WERI-Rb-1 (cell line): ENCODE results near the gene SLC35C1.
"Not testable (repeated sequence)": the region's sequence is repeated elsewhere in the genome, so short reads cannot be mapped to it uniquely, and the experiment has no call there.

Experiments used
- DNase-seq: peaks from one replicate; pipeline ENCODE4 v3.0.0-alpha.2; 2020
- H3K27ac ChIP-seq: fragments of 250-450 bp; sonication (Bioruptor Pico); 2 replicates; pipeline ENCODE4 v1.5.1; 2020; ENCODE audit warnings: mild to moderate bottlenecking, moderate library complexity
- H3K27me3 ChIP-seq: fragments of 250-450 bp; sonication (Bioruptor Pico); 2 replicates; pipeline ENCODE4 v1.5.1; 2021; ENCODE audit warnings: mild to moderate bottlenecking, low read depth, moderate library complexity; ENCODE audit not compliant: insufficient read depth, severe bottlenecking
- H3K36me3 ChIP-seq: fragments of 250-450 bp; sonication (Bioruptor Pico); 2 replicates; pipeline ENCODE4 v1.5.1; 2020; ENCODE audit warnings: mild to moderate bottlenecking, moderate library complexity
- H3K4me3 ChIP-seq: 2 replicates; pipeline ENCODE4 v1.5.1; 2011; ENCODE audit warnings: low read depth, mild to moderate bottlenecking, control low read depth, low read length
- H3K9me3 ChIP-seq: fragments of 250-450 bp; sonication (Bioruptor Pico); 2 replicates; pipeline ENCODE4 v1.5.1; 2021; ENCODE audit warnings: mild to moderate bottlenecking, moderate library complexity; ENCODE audit not compliant: severe bottlenecking
- TF ChIP-seq, protein P1 (sequence below): IDR thresholded peaks from 2 replicates; pipeline ENCODE4 v1.5.1; 2011; ENCODE audit warnings: low read depth, mild to moderate bottlenecking, control low read depth, inconsistent platforms, low read length

Gene SLC35C1

DNA sequence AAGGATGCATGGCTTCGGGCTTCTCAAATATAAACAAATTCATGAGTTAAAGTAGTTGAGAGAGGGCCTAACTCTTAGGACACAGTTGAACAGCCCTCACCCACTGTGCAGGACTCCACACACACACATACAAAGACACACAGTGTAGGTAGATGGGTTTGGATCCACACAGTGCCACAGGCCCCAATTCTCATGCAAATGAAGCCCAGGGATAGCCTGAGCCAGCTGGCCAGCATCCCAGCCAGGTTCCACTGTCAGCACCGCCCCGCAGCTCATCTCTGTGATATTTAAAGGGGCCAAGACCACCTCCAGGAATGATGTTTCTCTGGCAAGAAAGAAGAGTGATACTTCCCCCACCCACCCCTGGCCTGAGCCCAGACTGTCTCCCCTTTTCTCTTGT lies 11.7 kb downstream of the SLC35C1 start:
- H3K27ac ChIP-seq, result no peak overlapping the region
- H3K9me3 ChIP-seq, result no peaks in the 10 kb centered on the region
- H3K4me3 ChIP-seq, result no peak overlapping the region
- peaks cover under 1% of the 10 kb centered on the region; the same call in 1 of the 2 replicates for H3K36me3 ChIP-seq
- DNase-seq, result no peak
- TF ChIP-seq, protein P1, sequence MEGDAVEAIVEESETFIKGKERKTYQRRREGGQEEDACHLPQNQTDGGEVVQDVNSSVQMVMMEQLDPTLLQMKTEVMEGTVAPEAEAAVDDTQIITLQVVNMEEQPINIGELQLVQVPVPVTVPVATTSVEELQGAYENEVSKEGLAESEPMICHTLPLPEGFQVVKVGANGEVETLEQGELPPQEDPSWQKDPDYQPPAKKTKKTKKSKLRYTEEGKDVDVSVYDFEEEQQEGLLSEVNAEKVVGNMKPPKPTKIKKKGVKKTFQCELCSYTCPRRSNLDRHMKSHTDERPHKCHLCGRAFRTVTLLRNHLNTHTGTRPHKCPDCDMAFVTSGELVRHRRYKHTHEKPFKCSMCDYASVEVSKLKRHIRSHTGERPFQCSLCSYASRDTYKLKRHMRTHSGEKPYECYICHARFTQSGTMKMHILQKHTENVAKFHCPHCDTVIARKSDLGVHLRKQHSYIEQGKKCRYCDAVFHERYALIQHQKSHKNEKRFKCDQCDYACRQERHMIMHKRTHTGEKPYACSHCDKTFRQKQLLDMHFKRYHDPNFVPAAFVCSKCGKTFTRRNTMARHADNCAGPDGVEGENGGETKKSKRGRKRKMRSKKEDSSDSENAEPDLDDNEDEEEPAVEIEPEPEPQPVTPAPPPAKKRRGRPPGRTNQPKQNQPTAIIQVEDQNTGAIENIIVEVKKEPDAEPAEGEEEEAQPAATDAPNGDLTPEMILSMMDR, result no peak
- H3K27me3 ChIP-seq, result no peaks in the 10 kb centered on the region

DNA sequence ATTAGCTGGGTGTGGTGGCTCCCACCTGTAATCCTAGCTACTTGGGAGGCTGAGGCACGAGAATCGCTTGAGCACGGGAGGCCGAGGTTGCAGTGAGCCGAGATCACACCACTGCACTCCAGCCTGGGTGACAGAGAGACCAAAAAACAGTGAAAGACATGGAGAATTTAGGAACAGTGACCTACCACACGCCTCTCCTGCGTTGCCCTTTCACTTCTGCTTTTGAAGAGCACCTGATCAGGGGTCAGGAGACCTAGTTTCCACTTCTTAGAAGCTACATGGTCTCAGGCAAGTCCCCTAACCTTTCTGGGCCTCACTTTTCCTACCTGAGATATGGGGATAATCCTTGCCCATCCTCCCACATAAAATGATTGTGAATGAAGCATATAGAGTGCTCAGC lies 12.2 kb downstream of the SLC35C1 start:
- no peak overlapping the region for H3K4me3 ChIP-seq
- H3K36me3 ChIP-seq, result no peaks in the 10 kb centered on the region
- H3K27me3 ChIP-seq, result no peaks in the 10 kb centered on the region
- TF ChIP-seq, protein P1, result no peak
- no peak for DNase-seq
- H3K9me3 ChIP-seq, result no peaks in the 10 kb centered on the region
- H3K27ac ChIP-seq, result no peak overlapping the region

DNA sequence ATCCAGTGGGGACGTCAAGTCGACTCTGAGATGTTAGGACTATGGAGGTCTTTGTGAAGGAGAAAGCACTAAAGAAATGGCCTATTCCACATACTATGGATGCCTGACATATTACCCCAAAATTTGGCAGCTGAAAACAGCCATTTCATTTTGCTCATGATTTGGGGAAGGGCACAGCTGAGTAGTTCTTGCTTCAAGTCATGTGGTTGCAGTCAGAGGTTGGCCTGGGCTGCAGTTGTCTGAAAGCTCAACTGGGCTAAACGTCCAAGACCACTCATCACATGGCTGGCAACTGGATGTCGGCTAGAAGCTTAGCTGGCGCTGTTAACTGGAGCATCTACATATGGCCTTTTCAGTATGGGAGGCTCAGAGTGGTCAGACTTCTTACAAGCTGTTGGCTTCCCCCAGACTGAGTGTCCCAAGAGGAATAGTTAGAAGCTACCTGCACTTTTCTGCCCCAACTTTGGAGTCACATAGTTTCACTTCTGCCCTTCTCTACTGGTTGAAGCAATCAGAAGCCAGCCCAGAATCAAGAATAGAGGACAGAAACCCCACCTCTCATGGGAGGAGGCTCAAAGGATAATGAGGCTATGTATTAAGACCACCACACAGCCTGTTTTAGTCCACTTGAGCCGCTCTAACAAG lies 14.1 kb downstream of the SLC35C1 start:
- Histone ChIP-seq H3K9me3 (no peaks in the 10 kb centered on the region), H3K36me3 (no peaks in the 10 kb centered on the region), H3K4me3 (no peak overlapping the region), H3K27ac (no peak overlapping the region), H3K27me3 (no peaks in the 10 kb centered on the region)
- TF ChIP-seq, protein P1, result no peak
- DNase-seq, result no peak

DNA sequence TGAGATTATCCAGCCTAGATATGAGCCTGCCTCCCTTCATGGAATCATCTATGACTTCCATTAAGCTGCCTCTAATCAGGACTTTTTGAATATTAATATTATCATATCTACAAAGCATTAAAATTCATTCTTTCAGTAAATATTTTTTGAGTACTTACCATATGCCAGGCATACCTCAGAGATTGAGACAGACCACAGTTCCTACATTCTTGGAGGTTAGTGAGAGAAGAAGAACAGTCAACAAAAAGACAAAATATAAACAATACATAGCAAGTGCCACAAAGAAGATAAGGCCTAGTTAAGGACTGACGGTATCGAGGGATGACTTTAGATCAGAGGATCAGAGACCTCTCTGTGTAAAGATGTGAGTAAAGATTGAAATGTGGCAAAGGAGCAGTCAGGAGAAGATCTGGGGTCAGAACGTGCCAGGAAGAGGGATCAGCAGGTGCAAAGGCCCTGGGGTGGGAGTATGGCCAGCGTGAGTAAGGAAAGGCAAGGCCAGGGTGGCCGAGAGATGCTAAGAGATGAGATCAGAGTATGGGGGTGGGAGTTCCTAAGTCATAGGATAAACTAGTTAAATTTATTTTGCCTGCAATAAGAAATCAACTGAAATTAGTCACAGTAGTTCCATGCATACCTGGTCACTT lies 15.4 kb downstream of the SLC35C1 start:
- Histone ChIP-seq H3K9me3 (no peaks in the 10 kb centered on the region), H3K4me3 (no peak overlapping the region), H3K27ac (no peak overlapping the region), H3K36me3 (no peaks in the 10 kb centered on the region), H3K27me3 (no peaks in the 10 kb centered on the region)
- TF ChIP-seq, protein P1, result no peak
- no peak for DNase-seq

DNA sequence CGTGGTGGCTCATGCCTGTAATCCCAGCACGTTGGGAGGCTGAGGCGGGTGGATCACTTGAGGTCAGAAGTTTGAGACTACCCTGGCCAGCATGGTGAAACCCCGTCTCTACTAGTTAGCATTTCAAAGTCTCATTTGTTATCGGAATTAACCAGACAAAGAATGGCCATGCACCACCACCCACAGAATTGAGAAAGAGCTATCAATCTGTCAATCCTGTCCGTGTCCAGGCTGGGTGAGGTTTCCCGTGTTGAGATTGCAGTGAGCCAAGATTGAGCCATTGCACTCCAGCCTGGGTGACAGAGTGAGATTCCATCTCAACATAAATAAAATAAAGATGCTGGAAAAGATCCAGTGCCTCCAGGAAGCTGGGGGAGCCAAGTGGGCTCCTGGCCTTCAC lies 21.5 kb downstream of the SLC35C1 start:
- not testable (repeated sequence) for H3K27ac ChIP-seq, DNase-seq, H3K4me3 ChIP-seq, H3K9me3 ChIP-seq, H3K36me3 ChIP-seq, H3K27me3 ChIP-seq

DNA sequence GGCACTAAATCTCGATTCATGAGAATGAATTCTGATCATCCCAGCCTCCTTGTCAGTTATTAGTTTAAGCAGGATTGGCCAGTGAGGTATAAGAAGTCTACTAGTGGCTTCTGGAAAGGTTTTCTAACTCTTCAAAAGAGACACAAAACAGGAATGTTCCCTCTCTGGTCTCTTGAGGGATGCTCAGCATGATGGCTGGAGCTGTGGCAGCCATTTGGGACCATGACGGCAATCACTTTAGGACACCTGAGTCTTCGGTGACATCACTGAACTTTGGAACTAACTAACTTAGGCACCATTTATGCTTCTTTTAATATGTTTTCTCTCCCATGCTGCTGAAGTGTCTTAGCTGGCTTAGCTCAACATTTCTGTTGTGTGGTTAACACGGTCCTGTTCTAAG lies 22.2 kb downstream of the SLC35C1 start:
- no peak overlapping the region for H3K27ac ChIP-seq
- no peaks in the 10 kb centered on the region for H3K36me3 ChIP-seq
- DNase-seq, result no peak
- no peaks in the 10 kb centered on the region for H3K27me3 ChIP-seq
- no peak overlapping the region for H3K4me3 ChIP-seq
- H3K9me3 ChIP-seq, result no peaks in the 10 kb centered on the region
- TF ChIP-seq, protein P1, result no peak
